HG02884 (cell line): ENCODE data around the gene KCNK5.
A peak's percentile ranks its signal among the peaks of the same experiment; 100 is the strongest.

Experiments
- ATAC-seq: cut with Tn5 transposase; IDR thresholded peaks from one replicate; pipeline ENCODE4 v1.9.1; 2021; ENCODE audit warnings: mild to moderate bottlenecking, moderate library complexity; ENCODE audit not compliant: unreplicated experiment

The KCNK5 gene

GRCh38 chr6:39199976-39200375 is 29.3 kb downstream of the KCNK5 start:
- no peak for ATAC-seq

DNA sequence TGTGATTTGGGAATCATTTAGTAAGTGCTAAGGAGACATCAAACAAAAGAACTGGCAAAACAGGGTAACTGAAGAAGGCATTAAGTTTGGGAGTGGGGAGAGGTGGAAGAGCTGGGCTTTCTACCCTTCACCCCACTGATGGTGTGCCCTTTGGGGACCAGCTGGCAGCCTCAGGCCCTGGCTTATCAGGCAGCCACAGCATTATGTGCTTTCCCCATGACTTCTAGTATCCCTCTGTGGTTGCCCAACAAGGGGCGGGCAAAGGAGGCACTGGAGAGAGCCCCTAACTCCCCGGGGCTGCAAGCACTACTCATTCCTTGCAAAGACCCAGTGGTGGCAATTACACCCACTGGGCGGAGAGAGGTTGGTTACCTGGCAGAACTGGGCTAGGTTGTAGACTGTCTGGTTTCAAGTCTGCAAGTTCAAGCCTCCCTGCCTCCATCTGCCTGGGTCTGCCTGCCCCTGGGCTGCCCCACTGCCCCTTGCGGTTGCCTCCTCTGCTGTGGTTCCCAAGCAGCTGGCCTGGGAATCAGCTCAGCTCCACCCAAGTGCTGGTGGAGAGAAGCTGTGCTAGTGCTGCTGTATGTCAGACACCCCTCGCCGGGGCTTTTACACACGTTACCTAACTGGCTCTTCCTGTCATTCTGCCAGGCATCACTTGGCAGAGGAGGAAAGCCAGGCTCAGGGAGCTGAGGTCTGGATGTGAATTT is 29.9 kb downstream of the KCNK5 start:
- no peak for ATAC-seq

DNA sequence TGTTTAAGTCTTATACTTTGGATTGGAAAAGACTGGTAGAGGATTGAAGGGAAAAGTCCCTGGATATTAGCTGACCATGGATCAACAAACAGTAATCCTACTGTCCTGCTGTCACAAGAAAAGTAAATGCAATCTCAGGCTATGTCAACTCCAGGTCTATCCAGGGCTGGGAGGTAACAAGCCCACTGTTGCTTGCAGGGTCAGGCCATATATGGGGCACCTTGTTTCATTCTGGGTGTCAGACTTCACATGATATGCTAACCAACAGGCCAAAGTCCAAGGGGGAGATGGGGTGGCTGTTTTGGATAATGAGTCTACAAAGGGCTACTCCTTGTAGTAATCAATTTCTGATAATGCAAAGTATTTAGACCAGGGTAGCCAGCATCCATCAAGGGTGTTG is 30.7 kb downstream of the KCNK5 start:
- ATAC-seq = no peak

GRCh38 chr6:39197922-39198500 is 31.3 kb downstream of the KCNK5 start:
- no peak for ATAC-seq

DNA sequence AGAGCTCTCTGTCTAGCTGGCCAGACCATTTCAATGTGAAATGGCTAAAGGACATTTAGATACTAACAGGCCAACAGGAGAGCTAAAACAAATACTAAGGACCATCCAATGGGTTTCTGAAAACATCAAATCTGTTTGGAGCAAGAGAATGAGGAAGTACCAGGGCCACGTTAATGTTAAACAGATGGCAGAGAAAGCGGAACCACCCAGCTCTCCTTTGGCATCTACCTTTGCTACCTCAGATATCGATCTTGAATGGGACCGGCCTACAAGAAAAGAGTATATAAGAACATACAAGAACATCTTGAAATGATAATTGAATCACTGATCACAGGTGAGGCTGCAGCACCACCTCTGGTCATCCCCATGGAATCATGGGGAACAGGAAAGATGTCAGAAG is 31.8 kb downstream of the KCNK5 start:
- ATAC-seq = no peak

DNA sequence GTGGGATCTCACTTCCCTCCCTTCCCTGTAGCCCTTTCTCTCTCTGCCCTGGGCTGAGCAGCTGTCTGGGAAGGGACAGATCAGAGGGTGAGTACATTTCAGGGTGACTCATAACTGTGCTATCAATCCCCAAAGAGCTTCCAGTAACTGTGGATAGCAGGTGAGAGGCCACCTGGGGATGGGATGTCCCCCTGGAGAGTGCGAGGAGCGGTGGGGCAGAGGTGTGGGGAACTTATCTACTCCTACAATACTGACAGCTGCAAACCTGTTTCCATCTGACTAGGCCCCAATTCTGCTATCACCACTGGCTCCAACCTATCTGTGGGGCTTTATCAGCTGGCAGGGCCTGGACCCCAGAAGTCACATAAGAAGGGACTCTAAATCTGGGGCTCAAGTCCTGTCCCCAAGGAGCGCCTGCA is 32.6 kb downstream of the KCNK5 start:
- ATAC-seq = no peak

DNA sequence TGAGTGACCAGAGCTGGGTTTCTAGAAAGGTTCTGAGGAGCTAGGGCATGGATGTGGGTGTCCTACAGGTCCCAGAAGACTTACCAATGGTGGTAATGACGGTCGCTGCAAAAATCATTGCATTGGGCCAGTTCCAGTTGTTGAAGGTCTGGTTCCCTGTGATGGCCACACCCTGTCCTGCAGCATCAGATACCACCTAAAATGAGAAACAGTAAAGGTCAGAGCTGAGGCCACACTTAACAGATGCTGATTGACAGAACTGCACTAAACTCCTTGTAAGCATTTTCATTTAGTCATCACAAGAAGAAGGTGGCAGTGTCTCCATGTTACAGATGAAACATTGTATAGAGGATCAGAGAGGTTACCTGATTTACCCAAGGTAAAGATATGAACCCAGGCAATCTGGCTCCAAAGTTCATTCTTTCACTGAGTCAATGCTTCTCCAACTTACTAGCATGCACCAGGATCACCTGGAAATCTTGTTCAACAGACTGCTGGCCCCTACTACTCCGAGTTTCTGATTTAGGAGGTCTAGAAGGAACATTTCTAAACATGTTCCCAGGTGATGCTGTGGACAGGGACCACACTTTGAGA is 33.4 kb downstream of the KCNK5 start:
- ATAC-seq = no peak

GRCh38 chr6:39194466-39194865 is 34.8 kb downstream of the KCNK5 start:
- ATAC-seq = no peak

GRCh38 chr6:39193201-39193791 is 36.0 kb downstream of the KCNK5 start:
- no peak for ATAC-seq

GRCh38 chr6:39192736-39193135 is 36.5 kb downstream of the KCNK5 start:
- ATAC-seq = no peak

- no peak for ATAC-seq
Observed at GRCh38 chr6:39191236-39191930, 37.9 kb downstream of the KCNK5 start.

- no peak for ATAC-seq
Observed at GRCh38 chr6:39190545-39191235, 38.6 kb downstream of the KCNK5 start.

GRCh38 chr6:39189915-39190544 is 39.2 kb downstream of the KCNK5 start:
- ATAC-seq = peak; percentile 70

- no peak for ATAC-seq
Observed at GRCh38 chr6:39189131-39189530, 40.1 kb downstream of the KCNK5 start.

GRCh38 chr6:39188571-39188970 is 40.7 kb downstream of the KCNK5 start:
- ATAC-seq = no peak

DNA sequence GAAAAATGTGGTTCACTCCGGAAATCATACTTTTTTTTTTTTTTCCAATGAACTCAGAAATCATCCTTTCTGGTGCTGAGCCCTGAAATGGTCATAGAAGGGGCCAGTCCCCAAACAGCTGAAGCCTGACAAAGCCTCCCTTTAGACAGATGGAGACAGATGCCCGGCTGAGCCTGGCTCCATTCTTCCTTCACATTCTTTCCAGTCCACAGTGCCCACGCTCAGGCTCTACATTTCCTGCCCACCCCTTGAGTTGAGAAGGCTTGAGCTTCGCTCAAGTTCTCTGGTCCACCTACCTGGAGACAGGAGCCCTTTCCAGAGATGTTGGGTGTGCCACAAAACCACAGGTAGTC is 41.2 kb downstream of the KCNK5 start:
- no peak for ATAC-seq

GRCh38 chr6:39184906-39185580 is 44.2 kb downstream of the KCNK5 start:
- no peak for ATAC-seq

DNA sequence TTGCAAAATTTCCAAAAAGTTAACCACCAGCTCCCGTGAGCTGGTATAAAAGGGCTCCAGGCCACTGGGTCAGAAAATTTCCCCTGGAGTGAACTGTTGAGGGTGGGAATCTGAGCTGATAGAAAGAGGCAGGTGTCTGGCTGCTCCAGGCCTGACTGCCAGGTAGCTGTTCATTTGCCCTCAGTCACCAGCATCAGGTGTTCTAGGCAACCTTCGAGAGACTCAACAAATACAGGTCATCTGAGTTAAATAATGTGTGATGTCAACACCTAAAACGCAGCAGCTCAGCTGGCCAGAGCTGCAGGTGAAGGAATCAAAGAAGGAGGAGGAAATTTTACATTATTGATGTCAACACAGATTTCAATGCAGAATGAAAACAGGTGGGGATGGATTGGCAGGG is 46.7 kb downstream of the KCNK5 start:
- ATAC-seq = no peak

DNA sequence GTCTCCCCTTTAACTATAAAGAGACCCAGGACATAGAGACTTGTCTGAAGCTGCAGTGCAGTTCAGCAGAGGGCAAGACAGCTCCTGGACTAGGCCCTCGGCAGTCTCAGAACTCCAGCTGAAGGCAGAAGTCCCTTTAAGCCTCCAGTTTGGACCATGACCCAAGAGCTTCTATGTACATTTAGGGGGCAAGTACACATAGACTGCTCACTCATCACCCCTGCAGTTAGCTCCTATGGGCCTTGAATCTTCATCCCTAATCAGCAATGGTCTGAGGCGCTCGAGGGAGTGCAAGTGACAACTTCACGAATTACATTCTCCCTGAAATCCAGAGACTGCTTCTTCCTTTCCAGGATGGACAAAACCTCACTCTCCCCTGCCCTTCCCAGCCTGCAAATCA is 47.4 kb downstream of the KCNK5 start:
- no peak for ATAC-seq

GRCh38 chr6:39181333-39181732 is 47.9 kb downstream of the KCNK5 start:
- no peak for ATAC-seq
